ENCODE data around the gene TARBP2. TPM values are rescaled to one million over a fixed set of nuclear protein-coding genes. Genes with fewer than 3 reads are reported as not detected.

Gene TARBP2
- polyA plus RNA-seq, 2 of the 4 experiments (the other 2 are of a cell fraction): 41.5 to 49.9 TPM

GRCh38 chr12:53497461-53497860 is 3.6 kb upstream of the TARBP2 start:
- ATAC-seq (no peak), DNase-seq (ENCODE audit: low read depth in 1 of 2, low spot score in 1 of 2) (no peak), FAIRE-seq (no peak)
- peak overlapping the region; percentile 56; the same call in 2 of the 3 replicates for H3K4me2 ChIP-seq
- H3K4me3 ChIP-seq: no peak overlapping the region
- TF ChIP-seq HOXB13 (CRISPR knock-in tag; IDR thresholded peaks at IDR 0.05; ENCODE audit: low read depth) (no peak), BCL3 (IDR thresholded peaks at IDR 0.05) (no peak), FOSB (CRISPR knock-in tag; IDR thresholded peaks at IDR 0.05) (no peak), NFE2L2 (conservative IDR thresholded peaks at IDR 0.05; ENCODE audit: low read length) (no peak), ZFP36 (IDR thresholded peaks at IDR 0.05; ENCODE audit: borderline replicate concordance, partially characterized antibody) (no peak), FOXS1 (CRISPR knock-in tag; IDR thresholded peaks at IDR 0.05) (no peak), PBX3 (IDR thresholded peaks at IDR 0.05) (no peak), CHD2 (IDR thresholded peaks at IDR 0.05; ENCODE audit: low read length, partially characterized antibody) (no peak), ESRRA (IDR thresholded peaks at IDR 0.05; ENCODE audit: borderline replicate concordance, low read length) (no peak), PHF8 (IDR thresholded peaks at IDR 0.05; ENCODE audit: borderline replicate concordance, low read depth) (no peak), KDM1A (IDR thresholded peaks at IDR 0.05; ENCODE audit: low read depth) (no peak), GATA3 (IDR thresholded peaks at IDR 0.05; ENCODE audit: borderline replicate concordance) (no peak)
- peaks cover 52% of the 10 kb centered on the region for H3K4me1 ChIP-seq
- ChIA-PET CTCF (interaction anchor here (1.8 to 8.4 kb wide), 4 partner anchors 9 to 145 kb away, joined by 5 to 53 read pairs (median 8); partner anchors contain the start of gene NPFF), POLR2A (no interaction called here)
- no peaks in the 10 kb centered on the region for H3K9me3 ChIP-seq
- WGBS (ENCODE audit: missing lambda C conversion rate): 96% methylated on average over 3 of the region's 3 CpGs
- peak overlapping the region in 1 of 2 experiments; percentile 96; a peak in 1 of 6 replicates for H3K27ac ChIP-seq

GRCh38 chr12:53498235-53498630 is 2.9 kb upstream of the TARBP2 start:
- Histone ChIP-seq H3K4me2 (peak overlapping the region; percentile 97), H3K4me3 (peak overlapping the region; percentile 64), H3K27ac (peak overlapping the region; percentile 94 to 96), H3K9me3 (no peaks in the 10 kb centered on the region), H3K4me1 (peaks cover 54% of the 10 kb centered on the region)
- ATAC-seq: no peak
- POLR2A ChIA-PET: interaction anchor here (0.7 kb wide), 1 partner anchor 277 kb away, joined by 3 read pairs; no protein-coding TSS in a partner anchor
- CTCF ChIA-PET: interaction anchor here (0.7 to 8.4 kb wide), 6 partner anchors 9 to 176 kb away, joined by 4 to 53 read pairs (median 8); partner anchors contain the start of genes AAAS and NPFF
- TF ChIP-seq REST (IDR thresholded peaks at IDR 0.05) (no peak), RARB (CRISPR knock-in tag; IDR thresholded peaks at IDR 0.05) (no peak), GATA3 (IDR thresholded peaks at IDR 0.05; ENCODE audit: borderline replicate concordance) (no peak), ZNF302 (CRISPR knock-in tag; IDR thresholded peaks at IDR 0.05) (no peak), RCOR1 (IDR thresholded peaks at IDR 0.05; ENCODE audit: low read depth, low read length) (no peak), RNF2 (IDR thresholded peaks at IDR 0.05; ENCODE audit: borderline replicate concordance, low read depth) (no peak), BHLHE40 (IDR thresholded peaks at IDR 0.05; ENCODE audit: low read depth, low read length) (no peak), MAZ (IDR thresholded peaks at IDR 0.05; ENCODE audit: borderline replicate concordance, low read depth, low read length) (no peak), ZFP36 (IDR thresholded peaks at IDR 0.05; ENCODE audit: borderline replicate concordance, partially characterized antibody) (no peak), ATOH8 (CRISPR knock-in tag; IDR thresholded peaks at IDR 0.05; ENCODE audit: low read depth) (no peak), ZC3H11A (IDR thresholded peaks at IDR 0.05) (no peak), FOSL2 (IDR thresholded peaks at IDR 0.05) (no peak), FOSL2 (CRISPR knock-in tag; IDR thresholded peaks at IDR 0.05) (no peak), HMGXB4 (CRISPR knock-in tag; IDR thresholded peaks at IDR 0.05; ENCODE audit: borderline replicate concordance) (no peak)
- no peak for FAIRE-seq
- DNase-seq (ENCODE audit: low read depth in 1 of 2, low spot score in 1 of 2): no peak
- 90% methylated on average over 2 of the region's 2 CpGs for WGBS (ENCODE audit: missing lambda C conversion rate)

All from A549 (cell line).